Fibroblast of villous mesenchyme (primary cell): ENCODE measurements around the gene LARP1. TPM values are rescaled to one million over a fixed set of nuclear protein-coding genes. Genes with fewer than 3 reads are reported as not detected.
A peak's percentile ranks its signal among the peaks of the same experiment; 100 is the strongest.

Source experiments
- DNase-seq: peaks from one replicate; pipeline ENCODE4 v3.0.0-alpha.2; 2010; ENCODE audit warnings: low read depth
- H3K4me3 ChIP-seq: 2 replicates; pipeline ENCODE4 v1.5.1; 2011; ENCODE audit warnings: low read depth, mild to moderate bottlenecking, low read length
- total RNA-seq: library from RNA; depleted of rRNA; stranded (reverse); fragments of >200 nt; gene quantifications from 2 replicates; pipeline ENCODE4 v1.2.3, GENCODE V29; 2012
- TF ChIP-seq, protein P1 (sequence below): IDR thresholded peaks from 2 replicates; pipeline ENCODE4 v1.5.1; 2012; ENCODE audit warnings: low read depth, mild to moderate bottlenecking, low read length; ENCODE audit not compliant: insufficient read depth

LARP1 gene
- total RNA-seq: 111 and 120 TPM in 2 replicates

DNA sequence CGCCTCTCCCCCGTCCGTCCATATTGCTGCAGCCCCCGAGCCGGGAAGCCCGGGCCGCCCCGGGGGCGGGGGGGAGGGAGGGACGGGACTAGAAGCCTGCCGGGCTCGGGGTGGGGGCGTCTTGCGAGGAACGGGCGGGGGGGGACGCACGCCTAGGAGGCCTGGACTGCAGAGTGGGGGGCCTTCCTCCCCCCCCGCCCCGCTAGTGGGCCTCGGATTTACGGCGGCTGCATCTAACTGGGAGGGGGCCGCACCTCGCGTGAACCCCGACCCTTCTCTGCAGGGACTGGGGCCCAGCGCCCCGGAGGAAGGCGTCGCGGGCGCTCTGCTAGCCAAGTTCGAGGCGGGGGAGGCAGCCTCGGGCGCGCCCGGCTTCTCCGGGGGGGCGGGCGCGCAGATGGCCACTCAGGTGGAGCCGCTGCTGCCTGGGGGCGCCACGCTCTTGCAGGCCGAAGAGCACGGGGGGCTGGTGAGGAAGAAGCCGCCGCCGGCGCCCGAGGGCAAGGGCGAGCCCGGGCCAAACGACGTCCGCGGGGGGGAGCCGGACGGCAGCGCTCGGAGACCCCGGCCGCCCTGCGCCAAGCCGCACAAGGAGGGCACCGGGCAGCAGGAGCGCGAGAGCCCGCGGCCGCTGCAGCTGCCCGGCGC lies at the start of gene LARP1:
Gene LARP1 (plus strand): TSS at position 17 of the 648 bp plus-strand sequence. CDS start 381 bp downstream, at position 398.
- peak within 1 kb of the TSS; percentile 96 for H3K4me3 ChIP-seq
- TF ChIP-seq, protein P1, sequence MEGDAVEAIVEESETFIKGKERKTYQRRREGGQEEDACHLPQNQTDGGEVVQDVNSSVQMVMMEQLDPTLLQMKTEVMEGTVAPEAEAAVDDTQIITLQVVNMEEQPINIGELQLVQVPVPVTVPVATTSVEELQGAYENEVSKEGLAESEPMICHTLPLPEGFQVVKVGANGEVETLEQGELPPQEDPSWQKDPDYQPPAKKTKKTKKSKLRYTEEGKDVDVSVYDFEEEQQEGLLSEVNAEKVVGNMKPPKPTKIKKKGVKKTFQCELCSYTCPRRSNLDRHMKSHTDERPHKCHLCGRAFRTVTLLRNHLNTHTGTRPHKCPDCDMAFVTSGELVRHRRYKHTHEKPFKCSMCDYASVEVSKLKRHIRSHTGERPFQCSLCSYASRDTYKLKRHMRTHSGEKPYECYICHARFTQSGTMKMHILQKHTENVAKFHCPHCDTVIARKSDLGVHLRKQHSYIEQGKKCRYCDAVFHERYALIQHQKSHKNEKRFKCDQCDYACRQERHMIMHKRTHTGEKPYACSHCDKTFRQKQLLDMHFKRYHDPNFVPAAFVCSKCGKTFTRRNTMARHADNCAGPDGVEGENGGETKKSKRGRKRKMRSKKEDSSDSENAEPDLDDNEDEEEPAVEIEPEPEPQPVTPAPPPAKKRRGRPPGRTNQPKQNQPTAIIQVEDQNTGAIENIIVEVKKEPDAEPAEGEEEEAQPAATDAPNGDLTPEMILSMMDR: no peak
- peak; percentile 34 for DNase-seq

DNA sequence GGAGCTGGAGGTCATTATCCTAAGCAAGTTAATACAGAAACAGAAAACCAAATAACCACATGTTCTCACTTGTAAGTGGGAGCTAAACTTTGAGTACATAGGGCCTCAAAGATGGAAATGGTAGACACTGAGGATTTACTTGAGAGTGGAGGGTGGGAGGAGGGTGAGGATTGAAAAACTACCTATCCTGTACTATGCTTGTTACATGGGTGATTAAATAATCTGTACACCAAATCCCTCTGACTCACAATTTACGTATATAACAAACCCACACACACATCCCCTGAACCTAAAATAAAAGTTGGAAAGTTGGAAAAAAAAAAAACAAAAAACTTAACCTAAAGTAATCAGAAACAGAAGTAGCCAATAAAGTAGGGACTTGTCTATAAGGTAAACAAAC lies 48.8 kb upstream of the LARP1 start:
- DNase-seq: peak; percentile 29
- H3K4me3 ChIP-seq: no peak overlapping the region
- TF ChIP-seq, protein P1: no peak

DNA sequence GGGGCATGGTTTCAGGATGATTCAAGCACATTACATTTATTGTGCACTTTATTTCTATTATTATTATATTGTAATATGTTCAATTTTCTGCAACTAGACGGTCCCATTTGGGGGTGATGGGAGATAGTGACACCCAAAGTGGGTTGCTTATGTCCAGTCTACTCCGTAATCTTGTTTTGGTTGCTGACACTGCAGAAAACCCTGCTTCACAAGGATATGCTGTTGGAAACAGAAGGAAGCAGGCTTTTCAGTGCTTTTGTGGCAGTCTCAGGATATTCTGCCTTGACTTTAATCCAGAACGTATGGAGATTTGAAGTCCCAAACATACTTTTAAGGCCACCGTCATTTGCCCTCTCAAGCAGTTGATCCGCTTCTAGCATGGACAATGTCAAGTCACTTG lies 47.5 kb upstream of the LARP1 start:
- DNase-seq: no peak
- TF ChIP-seq, protein P1: no peak
- no peak overlapping the region for H3K4me3 ChIP-seq

DNA sequence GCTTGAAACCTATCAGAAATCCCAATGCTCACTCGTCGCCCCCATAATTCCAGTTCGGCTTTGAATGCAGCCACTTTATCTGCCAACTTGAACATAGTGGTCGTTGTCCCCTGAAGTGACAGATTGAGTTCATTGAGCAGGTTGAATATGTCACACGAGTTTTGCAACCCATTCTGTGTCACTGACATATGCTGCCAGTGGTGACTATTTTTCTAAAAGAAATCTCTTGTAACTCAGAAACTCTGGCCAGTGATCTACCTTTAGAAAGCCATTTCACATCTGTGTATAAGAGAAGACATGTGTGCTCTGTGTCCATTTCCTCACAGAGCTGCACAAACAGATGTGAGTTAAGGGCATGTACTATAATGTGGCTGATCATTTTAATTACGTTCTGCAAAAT lies 47.0 kb upstream of the LARP1 start:
- no peak for DNase-seq
- H3K4me3 ChIP-seq: no peak overlapping the region
- TF ChIP-seq, protein P1: no peak

DNA sequence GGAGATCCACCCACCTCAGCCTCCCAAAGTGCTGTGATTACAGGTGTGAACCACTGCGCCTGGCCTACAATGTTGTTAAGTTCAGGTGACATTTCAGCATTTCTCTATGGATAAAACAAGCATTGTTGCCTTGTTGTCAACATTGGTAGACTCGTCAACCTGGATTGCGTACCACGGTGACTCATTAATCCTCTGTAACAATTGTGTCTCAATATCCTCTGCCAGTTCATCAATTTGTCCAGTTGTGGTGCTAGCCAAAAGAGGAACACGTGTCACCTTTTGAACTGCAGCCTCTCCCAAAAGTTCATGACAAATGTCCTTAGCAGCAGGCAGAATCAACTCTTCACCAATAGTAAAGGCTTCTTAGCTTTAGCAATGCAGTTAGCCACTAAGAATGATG lies 46.3 kb upstream of the LARP1 start:
- H3K4me3 ChIP-seq: no peak overlapping the region
- TF ChIP-seq, protein P1: no peak
- DNase-seq: no peak

DNA sequence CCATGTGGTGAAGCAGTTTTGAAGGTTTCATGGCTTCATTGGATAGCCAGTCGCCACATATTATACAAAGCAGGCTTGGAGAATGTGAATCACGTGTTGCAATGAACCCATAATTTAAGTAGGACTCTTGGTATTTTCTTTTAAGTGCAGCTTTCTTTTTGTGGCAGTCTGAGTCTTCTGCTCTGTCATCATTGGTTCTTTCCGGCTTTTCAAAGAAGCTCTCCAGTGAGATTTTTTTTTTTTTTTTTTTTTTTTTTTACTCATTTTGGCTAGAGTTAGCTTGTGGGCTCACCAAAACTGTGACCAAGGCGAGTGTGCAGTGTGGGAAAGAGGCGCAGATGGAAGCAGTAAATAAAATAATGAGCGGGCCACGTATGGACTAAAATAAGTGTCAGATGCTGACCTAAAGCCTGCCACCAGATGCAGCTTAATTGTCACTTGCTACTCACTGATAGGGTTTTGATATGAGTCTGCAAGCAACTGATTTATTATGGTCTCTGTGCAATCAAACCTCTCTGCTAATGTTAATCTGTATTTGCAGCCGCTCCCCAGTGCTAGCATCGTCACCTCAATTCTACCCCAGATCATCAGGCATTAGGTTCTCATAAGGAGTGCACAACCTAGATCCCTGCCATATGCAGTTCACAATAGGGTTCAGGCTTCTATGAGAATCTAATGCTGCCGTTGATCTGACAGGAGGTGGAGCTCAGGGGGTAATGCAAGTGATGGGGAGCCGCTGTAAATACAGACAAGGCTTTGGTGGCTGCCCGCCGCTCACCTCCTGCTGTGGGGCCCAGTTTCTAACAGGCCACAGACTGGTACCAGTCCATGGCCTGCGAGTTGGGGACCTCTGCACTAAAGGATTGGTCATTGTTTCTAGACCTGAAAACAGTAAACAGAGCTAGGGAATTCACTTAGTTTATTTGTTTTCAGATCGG lies 45.5 kb upstream of the LARP1 start:
- no peak for DNase-seq
- TF ChIP-seq, protein P1: no peak
- no peak overlapping the region for H3K4me3 ChIP-seq
